ENCODE data around the gene ZNRF4. TPM values are rescaled to one million over a fixed set of nuclear protein-coding genes. Genes with fewer than 3 reads are reported as not detected.

ZNRF4 gene
- total and polyA plus RNA-seq, 2 experiments from 2014 or later, result not detected

GRCh38 chr19:5494773-5495172 lies 39.6 kb downstream of the ZNRF4 start:
- Mint-ChIP-seq H3K36me3 (ENCODE audit: low read depth) (peaks cover 6% of the 10 kb centered on the region; the same call in 1 of the 3 replicates), H3K4me1 (peaks cover 16% of the 10 kb centered on the region), H3K27ac (no peak overlapping the region), H3K4me3 (no peak overlapping the region), H3K9me3 (peaks cover 4% of the 10 kb centered on the region; the same call in 1 of the 3 replicates), H3K27me3 (ENCODE audit: insufficient read depth, low read depth, poor library complexity) (peaks cover 65% of the 10 kb centered on the region)
- peaks cover 3% of the 10 kb centered on the region; the same call in 1 of the 2 replicates for H4K20me1 ChIP-seq (replicated peaks; ENCODE audit: insufficient read depth)
- DNase-seq (ENCODE audit: low spot score) (no peak), ATAC-seq (no peak)
- no peak overlapping the region for H3K4me2 ChIP-seq
- H3K9me2 ChIP-seq (ENCODE audit: insufficient read depth), result no peaks in the 10 kb centered on the region
- no peaks in the 10 kb centered on the region for H3K79me2 ChIP-seq (replicated peaks; ENCODE audit: insufficient read depth)
- peaks cover 51% of the 10 kb centered on the region for H3K27me3 ChIP-seq (ENCODE audit: insufficient read depth)
- TF ChIP-seq ZNF462 (CRISPR knock-in tag; IDR thresholded peaks at IDR 0.05), result no peak
- TF ChIP-seq, protein P1, sequence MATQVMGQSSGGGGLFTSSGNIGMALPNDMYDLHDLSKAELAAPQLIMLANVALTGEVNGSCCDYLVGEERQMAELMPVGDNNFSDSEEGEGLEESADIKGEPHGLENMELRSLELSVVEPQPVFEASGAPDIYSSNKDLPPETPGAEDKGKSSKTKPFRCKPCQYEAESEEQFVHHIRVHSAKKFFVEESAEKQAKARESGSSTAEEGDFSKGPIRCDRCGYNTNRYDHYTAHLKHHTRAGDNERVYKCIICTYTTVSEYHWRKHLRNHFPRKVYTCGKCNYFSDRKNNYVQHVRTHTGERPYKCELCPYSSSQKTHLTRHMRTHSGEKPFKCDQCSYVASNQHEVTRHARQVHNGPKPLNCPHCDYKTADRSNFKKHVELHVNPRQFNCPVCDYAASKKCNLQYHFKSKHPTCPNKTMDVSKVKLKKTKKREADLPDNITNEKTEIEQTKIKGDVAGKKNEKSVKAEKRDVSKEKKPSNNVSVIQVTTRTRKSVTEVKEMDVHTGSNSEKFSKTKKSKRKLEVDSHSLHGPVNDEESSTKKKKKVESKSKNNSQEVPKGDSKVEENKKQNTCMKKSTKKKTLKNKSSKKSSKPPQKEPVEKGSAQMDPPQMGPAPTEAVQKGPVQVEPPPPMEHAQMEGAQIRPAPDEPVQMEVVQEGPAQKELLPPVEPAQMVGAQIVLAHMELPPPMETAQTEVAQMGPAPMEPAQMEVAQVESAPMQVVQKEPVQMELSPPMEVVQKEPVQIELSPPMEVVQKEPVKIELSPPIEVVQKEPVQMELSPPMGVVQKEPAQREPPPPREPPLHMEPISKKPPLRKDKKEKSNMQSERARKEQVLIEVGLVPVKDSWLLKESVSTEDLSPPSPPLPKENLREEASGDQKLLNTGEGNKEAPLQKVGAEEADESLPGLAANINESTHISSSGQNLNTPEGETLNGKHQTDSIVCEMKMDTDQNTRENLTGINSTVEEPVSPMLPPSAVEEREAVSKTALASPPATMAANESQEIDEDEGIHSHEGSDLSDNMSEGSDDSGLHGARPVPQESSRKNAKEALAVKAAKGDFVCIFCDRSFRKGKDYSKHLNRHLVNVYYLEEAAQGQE (IDR thresholded peaks at IDR 0.05; ENCODE audit: unreplicated experiment), result no peak
- TF ChIP-seq ETS1 (IDR thresholded peaks at IDR 0.05), result no peak
- no peak for TF ChIP-seq NANOG (IDR thresholded peaks at IDR 0.05; ENCODE audit: borderline replicate concordance)
- TF ChIP-seq JUNB (IDR thresholded peaks at IDR 0.05; ENCODE audit: unreplicated experiment), result no peak
- TF ChIP-seq POLR2AphosphoS5 (IDR thresholded peaks at IDR 0.05; ENCODE audit: low read depth), result no peak
- no peak for TF ChIP-seq ZNF114 (CRISPR knock-in tag; IDR thresholded peaks at IDR 0.05)
- no peak for TF ChIP-seq EZH2 (IDR thresholded peaks at IDR 0.05; ENCODE audit: low read depth, unreplicated experiment)
- H2AFZ ChIP-seq, result no peak overlapping the region
- no peak overlapping the region for H3K27ac ChIP-seq (ENCODE audit: low read depth)
- peaks cover 2% of the 10 kb centered on the region; the same call in 1 of the 2 replicates for H3K4me1 ChIP-seq (ENCODE audit: insufficient read depth)
- no peaks in the 10 kb centered on the region for H3F3A ChIP-seq (replicated peaks; ENCODE audit: low read depth)
- H3K4me3 ChIP-seq, result no peak overlapping the region
- no peaks in the 10 kb centered on the region for H3K36me3 ChIP-seq (ENCODE audit: insufficient read depth)
